ENCODE measurements around the gene CACNA2D4.

CACNA2D4 gene

DNA sequence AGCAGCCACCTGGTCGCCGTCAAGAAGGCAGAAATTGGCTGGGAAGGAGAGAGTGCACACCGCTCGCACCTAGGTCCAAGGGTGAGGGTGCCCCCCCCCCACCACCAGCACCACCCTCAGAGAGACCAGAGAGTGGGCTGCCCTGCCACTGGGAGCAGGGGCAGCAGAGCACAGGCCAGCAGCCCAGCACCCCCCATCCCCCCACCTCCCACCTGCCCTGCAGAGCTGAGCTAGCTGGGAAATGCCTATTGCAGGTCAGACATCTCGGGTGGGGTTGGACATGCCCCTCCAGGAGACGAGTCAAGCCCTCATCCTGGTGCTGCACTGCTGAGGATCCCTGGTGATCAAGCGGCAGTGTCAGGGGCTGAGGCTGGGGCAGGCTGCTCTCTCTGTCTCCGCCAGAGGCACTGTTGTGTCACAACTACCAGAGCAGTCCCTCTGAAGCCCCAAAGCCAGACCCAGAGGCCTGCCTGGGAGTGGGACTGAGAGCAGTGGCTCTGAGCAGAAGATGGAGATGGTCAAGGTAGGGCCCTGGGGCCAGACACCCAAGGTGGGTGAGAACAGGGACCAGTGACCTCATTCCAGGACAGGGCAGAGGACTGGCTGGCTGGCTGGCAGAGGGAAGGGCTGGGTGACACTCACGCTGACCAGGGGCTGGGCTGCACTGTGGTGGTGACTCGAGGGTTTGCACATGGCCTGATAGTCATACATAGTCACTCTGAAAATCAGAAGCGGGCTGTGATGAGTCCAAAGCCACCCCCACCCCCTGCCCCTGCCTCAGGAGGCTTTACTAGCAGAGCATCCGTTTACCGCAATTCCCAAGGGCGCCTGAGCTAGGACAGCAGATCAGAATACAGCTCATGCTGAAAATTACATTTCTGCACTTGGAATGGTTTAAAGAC, 117.8 kb downstream of the CACNA2D4 start:
- peak; percentile 37 to 81 (median 47) for DNase-seq

DNA sequence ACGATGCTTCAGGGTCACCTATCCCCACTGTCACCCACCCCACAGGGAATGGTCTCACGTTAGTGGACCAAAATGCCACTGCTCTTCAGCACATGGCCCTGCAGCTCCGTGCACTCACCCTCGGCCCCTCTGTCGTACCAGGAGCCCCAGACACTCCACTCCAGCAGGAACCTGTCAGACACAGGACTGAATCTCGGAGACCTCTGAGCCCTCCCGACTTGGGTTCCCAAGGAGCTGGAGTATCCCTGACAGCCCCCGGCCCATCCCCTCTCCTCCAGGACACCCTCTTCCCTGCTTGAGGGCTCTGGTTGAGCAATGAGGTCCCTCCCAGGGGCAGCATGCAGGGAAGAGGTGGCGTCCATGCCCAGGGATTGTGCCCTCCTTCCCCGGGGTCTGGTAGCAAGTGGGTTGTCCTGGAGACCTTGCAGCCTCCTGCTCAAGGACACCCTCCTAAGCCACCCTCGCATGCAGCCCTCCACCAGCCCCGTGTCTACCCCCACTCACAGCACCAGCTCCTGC, 118.5 kb downstream of the CACNA2D4 start:
- DNase-seq, result no peak

DNA sequence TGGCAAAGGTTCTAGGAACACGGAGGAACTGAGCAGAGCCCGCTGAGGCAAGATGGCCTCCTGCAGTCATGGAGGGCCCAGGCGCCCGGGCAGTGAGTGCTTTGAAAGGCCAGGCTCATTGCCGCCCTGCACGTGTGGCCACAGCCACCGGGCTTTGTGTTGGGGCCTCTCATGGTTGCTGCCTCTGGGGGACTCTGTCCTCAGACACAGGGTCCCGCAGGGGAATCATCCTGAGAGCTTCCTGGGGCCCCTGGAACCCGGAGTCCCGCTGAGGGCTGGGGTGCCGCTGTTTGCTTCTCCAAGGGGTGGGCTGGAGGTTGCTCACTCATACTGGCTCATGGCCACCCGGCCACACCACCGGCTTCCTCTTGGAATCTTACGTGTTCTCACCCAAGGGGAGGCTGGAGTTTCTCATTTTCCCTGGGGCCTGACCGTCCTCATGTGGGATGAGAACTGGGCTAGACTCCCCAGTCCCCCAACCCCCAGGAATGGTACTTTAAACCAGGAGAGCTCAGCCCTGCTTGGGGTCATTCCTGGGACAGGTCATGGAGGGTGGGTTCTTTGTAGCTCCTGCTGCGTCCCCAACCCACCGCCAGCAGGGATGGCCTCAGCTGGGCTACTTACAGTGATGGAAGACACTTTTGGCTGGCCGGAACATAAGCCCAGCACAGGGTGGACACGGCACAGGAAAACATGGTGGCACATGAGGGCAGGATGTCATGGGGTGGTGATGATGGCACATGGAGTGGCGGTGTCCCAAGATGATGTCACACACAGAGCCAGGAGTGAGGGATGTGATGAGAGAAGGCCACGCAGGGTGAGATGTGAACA, 119.2 kb downstream of the CACNA2D4 start:
- DNase-seq, result peak in 1 of 4 experiments; percentile 3

DNA sequence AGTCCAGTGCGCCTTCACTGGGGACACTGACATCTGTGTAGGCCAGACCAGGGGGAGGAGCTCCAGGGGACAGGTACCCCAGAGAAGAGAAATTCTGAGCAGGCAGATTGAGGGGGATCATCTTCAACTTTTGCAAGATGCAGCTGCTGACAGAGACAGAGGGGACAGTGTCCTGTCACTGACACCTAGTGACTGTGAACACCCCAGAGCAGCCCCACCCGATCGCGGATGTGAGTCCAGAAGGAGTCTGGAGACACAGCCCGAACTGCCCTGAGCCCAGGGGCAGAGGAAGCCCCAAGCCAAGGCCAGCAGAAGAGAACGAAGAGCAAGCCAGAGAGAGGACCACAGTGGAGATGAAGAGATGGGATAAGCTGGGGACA, 119.8 kb downstream of the CACNA2D4 start:
- no peak for DNase-seq

DNA sequence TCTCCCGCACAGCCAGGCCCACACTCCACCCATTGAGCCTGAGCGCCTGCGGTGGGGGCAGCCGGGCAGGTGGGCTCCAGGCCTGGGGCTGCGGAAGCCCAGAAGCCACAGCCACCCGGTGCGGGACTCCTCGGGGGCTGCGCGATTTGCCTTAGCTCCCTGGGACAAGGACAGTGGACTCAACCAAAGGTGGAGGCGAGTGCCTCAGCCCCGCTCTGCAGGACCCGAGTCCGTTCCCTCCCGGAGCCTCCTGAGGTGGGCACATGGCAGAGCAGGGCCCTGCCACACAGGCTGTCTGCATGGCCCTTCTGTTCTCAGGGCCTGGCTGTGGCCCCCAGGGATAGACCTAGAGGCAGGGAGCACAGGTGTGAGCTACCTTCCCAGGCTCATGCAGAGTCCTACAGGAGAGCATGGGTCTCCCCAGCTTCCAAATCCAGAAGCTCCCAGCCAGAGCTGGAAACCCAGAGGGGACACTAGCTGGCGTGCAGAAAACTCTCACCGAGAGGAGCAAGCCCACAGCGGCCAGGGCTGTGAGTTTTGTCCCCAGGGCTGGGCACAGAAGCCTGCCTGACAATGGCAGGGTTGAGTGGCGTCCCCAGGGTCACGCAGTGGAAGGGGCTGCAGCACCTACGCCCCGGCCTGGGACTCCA, 120.3 kb downstream of the CACNA2D4 start:
- peak in 1 of 4 experiments; percentile 2 for DNase-seq

DNA sequence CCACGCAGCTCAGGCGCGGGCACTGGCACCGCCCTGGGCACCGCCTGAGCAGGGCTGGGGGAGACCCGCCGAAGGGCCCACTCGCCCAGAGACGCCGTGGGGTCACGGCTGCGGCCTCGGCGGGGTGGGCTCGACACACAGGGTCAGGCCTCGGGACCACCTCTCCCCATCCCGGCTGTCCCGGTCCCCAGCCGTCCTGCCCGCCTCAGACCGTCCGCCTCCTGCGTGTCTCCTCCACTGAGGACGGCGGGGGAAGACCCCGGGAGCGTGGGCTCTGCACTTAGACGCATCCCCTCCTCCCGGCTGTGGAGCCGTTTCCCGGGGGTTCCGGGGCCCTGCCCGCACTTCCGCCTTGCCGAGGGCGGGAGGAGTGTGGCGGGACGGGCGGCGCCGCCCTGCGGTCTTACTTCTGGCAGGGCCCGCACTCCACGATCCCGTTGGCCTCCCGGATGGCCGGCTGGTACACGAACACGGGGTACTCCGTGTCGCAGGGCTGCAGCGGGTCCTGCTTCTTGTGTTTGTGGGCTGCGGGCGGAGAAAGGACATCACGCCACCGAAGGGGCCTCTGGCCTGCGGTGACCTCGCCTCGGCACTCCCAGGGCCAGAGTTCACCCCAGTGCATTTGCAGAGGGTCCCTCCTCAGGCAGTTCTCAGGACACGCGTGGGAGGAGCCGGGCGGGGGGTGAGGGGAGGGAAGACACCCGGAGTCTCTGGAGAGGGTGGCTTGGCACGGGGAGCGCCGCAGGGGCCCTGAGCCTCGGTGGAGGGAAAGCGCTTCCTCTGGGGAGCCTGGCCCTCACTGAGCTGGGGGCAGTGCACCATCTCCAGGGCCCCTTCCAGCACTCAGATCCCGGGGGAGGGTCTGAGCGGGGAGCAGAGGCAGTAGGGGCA, 121.2 kb downstream of the CACNA2D4 start:
- DNase-seq, result peak; percentile 57 to 87 (median 78)

DNA sequence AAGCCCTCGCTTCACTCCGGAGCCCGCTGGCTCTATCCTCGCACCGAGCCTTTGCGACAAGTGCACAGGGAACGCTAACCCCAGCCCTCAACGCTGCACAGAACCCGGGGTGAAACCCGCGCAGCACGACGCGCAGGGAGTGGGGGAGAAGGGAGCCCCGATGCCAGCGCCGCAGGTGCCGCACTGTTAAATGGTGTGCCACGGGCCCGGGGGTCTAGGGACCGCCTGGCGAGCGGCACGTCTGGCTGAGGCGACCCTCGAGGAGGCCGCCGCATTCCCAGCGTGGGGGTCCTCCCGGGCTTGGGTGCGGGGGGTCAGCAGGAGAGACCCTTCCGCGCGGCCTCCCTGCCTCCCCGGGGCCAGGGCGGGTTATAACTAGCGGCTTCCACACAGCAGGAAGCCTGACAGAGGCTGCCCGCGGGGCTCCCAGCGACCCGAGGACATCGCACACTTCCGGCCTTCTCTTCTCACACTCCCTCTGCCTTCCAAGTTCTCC, 121.9 kb downstream of the CACNA2D4 start:
- peak; percentile 51 to 81 (median 70) for DNase-seq

DNA sequence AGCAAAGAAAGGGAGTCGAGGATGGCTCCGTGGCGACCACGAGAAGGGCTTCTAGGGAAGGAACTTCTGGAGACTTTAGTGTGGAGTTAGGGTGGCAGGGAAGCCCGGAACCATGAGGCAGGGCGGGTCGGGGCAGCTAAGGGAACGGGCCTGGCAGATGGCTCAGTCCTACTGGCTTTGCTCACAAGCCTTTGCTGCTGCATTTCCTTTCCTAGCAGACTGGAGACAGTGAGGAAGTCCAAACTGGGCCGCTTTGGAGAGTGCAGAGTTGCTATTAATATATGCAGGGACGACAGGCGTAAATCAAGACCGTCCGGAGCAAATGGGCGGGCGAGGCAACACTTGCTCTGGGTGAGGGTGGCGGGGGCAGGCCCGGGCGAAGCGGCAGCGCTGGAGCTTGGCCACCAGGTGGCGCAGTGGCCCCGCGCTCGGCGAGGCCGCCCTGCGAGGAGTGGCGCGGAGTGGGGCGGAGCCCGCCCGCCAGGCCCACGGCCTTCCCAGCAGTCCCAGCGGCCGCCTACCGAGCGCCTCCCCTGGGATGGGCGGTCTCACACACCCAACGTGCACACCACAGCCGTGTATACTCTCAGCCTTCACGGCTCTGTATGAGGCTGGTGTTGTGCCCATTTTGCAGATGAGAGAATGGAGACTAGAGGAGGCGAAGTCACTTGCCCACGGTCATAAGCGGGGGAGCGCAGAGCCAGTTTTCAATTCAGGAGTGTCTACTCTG, 122.5 kb downstream of the CACNA2D4 start:
- peak; percentile 95 to 97 (median 96) for DNase-seq

DNA sequence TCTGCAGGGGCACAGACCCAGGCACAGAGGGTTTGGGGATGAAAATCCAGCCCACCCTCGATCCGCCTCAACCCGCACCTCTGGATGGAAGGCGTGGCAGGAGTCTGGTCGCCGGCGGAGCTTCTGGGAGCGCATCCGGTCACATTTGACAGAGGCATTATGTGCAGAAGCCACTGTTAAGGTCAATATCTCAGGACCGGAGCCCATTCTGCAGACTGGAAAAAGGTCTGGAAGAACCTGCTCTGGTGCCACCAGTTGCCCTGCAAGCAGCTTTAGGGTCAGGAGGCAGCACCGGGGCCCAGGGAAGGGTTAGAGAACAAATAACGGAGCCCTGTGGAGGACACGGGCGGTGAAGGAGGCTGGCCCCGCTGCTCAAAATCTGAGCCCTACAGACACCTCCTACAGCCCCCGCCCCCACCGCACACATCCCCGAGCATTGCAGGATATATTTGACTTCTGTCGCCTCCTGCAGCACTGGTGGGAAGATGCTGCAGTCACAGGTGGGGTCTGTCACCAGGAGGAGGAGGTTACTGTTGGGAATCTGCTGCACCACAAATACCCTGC, 123.1 kb downstream of the CACNA2D4 start:
- peak in 1 of 4 experiments; percentile 4 for DNase-seq

DNA sequence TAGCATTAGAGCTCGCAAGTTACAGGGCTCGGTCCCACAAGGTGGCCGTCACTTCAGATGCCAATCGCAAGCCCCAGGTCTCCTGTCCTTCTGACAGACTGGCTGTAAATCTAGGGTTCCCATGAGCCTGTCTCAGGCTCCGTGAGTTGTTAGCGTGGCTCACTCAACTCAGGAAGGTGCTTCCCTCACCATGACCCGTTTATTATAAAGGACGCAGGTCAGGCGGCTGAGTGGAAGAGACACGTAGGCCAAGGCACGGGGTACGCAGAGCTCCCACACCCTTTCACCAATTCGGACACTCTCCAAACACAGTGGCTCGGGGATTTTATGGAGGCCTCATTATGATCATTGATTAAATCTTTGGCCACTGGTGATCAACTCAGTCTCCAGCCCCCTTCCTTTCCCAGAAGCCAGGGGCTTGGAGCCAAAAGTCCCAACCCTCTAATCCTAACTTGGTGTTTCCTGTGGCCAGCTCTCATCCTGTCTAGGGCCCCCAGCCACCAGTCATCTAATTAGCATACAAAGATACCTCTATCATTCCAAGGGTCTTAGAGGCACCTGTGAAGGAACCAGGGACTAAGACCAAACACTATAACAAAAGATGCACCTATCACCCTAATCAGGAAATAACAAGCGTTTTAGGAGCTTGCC, 123.9 kb downstream of the CACNA2D4 start:
- peak in 1 of 4 experiments; percentile 4 for DNase-seq

DNA sequence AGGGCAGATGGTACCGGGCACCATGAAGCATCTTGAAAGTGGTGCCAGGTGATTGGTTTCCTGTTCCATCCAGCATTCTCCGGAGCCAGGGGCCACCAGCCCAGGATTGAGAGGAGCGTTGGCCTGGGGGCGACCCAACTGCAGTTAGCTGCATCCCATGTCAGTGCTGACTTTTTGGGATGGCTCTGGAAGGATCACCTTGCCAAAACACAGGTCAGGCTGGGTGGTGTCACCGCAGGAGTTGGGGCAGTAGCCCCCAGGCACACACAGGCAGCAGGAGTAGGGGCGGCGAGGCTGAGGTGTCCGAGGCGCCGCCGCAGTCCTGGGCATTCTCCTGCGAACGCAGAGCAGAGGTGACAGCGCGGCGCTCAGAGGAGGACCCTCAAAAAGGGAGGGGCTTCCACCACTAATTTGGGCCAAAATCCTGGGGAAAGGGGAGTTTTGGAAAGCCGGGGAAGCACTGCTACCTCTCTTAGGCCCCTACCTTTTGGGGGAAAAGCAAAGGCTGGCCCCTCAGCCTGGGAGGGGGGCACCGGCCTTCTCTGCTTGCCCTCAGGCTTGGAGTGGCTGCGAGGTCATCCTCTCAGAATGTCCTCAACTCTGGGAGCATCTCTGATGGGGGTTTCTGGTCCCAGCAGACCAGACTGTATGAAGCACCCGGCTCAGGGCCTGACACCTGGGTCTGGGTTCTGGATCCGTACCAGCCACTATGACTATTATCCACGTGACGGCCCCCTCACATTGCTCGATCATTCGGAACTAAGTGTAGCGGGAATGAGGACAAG, 124.8 kb downstream of the CACNA2D4 start:
- peak in 1 of 4 experiments; percentile 4 for DNase-seq

DNA sequence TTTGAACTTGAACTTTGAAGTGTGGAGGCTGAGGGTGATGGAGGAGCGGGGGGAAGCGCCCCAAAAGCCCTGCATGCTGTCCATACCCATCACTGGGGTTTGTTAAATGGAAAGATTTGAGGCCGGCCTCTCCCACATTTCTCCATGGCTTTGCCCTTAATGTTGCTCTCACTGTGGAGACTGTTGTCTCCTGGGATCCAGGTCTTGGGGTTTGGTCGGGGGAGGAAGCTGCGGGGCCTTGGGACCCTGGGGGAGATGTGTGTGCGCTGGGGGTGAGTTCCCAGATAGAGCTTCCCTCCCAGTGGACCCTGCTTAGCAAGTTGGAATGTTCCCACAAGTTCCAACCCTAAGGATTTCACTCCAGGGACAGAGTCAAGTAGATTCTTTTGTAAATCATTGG, 126.0 kb downstream of the CACNA2D4 start:
- peak in 1 of 4 experiments; percentile 2 for DNase-seq

DNA sequence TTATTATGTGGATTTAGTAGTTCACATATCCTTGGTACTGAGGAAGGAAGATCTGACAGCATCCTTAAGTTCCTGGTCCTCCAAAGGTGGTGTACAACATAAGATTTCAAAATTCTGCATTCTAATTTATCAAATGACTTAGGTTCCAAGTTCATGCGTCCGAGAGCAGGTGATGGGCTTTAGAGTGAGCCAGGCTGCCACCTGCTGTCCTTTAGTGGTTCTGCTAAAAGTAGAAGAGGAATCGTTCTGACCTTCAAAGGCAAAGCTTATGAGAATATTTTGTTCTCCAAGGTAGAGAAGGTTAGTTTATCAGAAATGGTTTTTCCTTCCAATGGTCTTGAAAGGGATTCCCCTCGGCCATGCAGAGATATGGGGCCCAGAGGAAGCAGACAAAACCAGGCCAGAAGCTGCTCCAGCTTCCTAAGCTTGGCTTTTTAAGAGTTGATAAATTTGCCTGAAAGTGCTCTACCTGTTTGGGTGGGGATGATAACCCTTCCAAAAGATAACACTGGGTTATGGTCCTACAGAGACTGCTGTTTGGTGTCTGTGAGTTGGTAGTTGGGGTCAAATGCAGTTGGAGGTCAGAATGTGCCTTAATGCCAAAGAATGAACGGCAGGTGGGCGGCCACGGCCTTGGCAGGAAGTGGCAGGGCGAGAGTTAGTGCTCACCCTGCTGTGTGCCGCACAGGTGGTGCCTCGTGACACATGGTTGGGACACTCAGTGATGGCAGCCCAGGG, 127.2 kb downstream of the CACNA2D4 start:
- peak; percentile 74 to 83 (median 78) for DNase-seq

DNA sequence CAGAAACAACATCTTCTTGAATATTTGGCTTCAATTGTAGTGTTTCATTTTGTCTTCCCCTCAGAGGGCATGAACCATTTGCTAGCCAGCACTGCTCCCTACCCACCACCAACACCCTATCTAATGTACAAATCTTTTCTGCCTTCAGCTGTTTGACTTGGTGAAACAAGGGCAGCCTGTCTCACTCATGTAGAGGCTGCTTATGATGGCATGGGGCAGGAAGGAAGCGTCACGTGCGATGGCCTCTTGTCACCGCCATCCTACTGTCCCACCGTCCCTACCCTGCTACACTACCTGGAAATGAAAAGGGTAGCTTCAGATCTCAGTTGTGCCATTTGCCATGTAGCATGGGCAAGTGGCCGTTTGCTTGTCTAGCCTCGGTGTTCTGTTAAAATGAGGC, 128.0 kb downstream of the CACNA2D4 start:
- no peak for DNase-seq

DNA sequence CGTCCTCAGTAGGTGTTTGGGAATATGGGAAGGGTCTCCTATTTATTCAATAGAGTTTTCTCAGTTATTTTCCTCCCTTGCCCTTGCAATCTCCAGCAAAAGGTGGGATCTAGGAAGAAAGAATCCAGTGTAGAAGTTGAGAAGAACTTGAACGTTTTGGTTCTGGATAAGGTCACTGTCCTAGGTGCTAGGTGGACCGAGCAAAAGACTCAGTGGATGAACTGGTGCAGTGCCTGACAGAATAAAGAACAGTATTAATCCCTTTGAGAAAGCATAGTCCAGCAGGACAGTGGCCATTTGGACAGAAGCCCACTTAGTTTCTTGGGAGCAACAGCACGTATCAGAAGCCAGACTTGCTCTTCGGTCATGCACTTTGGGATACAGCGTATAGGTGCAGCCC, 130.7 kb downstream of the CACNA2D4 start:
- DNase-seq, result no peak

DNA sequence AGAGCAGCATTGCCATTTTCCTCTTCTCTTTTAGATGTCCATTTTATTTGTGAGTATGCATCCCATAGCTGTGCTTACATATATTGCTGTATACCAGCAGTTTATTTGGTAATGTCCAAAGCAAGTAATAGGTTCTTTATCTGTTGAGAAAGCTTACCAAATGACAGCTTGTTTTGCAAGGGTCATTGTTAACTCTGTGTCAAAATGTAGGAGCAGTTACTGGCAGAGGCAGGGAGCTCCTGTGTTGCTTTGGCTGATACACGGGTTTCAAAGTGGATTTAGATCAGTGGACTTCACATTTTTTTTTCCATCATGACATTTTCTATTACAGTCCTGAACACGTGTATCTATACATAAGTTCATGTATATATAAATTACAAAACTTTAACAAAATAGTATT, 136.2 kb downstream of the CACNA2D4 start:
- no peak for DNase-seq

DNA sequence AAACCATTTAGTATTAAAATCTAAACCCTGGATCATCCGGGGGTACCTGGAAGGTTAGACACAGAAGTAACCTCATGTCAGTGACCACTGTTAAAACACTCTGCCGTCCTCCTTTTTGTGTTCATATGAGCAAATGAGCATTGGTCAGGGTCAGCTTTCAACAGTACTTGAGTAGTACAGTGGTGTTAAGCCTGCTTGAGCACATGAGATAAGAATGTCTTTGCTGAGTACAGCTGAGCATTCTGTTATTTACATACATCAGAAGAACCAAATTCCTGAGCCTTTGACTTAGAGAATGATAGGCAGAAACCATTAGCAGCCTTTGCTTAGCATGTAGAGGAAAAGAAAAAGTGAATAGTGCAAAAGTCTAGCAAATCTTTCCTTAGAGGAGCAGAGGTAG, 136.7 kb downstream of the CACNA2D4 start:
- no peak for DNase-seq

DNA sequence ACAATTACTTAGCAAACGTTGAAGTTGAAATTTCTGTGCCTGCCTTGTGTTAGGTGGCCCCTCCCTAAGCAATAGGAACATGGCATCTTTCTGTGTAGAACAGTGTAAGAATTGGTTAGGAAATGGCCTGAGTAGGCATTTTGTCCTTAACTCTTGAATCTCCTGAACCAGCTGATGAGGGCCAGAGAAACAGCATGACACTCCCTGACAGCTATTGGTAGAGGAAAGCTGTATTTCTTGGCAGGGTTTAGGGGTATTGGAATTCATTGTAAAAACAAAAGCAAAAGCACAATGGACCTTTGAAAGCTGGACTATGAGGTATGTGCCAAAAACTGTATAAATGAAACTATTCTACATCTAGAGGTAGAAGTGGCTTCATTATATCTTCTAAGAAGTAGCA, 138.7 kb downstream of the CACNA2D4 start:
- DNase-seq, result no peak
